OCI-LY1 (cell line): ENCODE measurements around the gene ADH1B.
"Not testable (repeated sequence)": the region's sequence is repeated elsewhere in the genome, so short reads cannot be mapped to it uniquely, and the experiment has no call there.

Source experiments
- H2AFZ ChIP-seq: fragments of 200-600 bp; sonication (generic), shearing (Covaris generic); 2 replicates; pipeline ENCODE4 v1.6.0; 2014; ENCODE audit warnings: antibody characterized with exemption, mild to moderate bottlenecking, low read length
- H3F3A ChIP-seq: fragments of 200-600 bp; sonication (generic), shearing (Covaris generic); 2 replicates; pipeline ENCODE4 v1.6.0; 2014; ENCODE audit warnings: mild to moderate bottlenecking, antibody characterized with exemption, low read length, moderate library complexity; ENCODE audit not compliant: insufficient read depth
- H3K27ac ChIP-seq: fragments of 200-600 bp; sonication (generic); 2 replicates; pipeline ENCODE4 v1.5.1; 2014; ENCODE audit warnings: low read length, mixed run types, mild to moderate bottlenecking, low read depth; ENCODE audit not compliant: poor library complexity, severe bottlenecking
- H3K27me3 ChIP-seq: fragments of 200-600 bp; sonication (generic); 2 replicates; pipeline ENCODE4 v1.6.0; 2014; ENCODE audit warnings: antibody characterized with exemption, mild to moderate bottlenecking, low read length, moderate library complexity; ENCODE audit not compliant: insufficient read depth
- H3K36me3 ChIP-seq: fragments of 200-600 bp; sonication (generic); 2 replicates; pipeline ENCODE4 v1.6.1; 2014; ENCODE audit warnings: mild to moderate bottlenecking, antibody characterized with exemption, low read length, moderate library complexity, mixed read lengths; ENCODE audit not compliant: insufficient read depth
- H3K4me1 ChIP-seq: fragments of 200-600 bp; sonication (generic); 2 replicates; pipeline ENCODE4 v1.5.1; 2014; ENCODE audit warnings: mild to moderate bottlenecking, low read length, moderate library complexity; ENCODE audit not compliant: insufficient read depth, severe bottlenecking
- H3K4me2 ChIP-seq: fragments of 200-600 bp; sonication (generic), shearing (Covaris generic); 2 replicates; pipeline ENCODE4 v1.6.1; 2014; ENCODE audit warnings: low read length
- H3K4me3 ChIP-seq: fragments of 200-600 bp; sonication (generic); 2 replicates; pipeline ENCODE4 v1.5.1; 2014; ENCODE audit warnings: low read length, low read depth, mild to moderate bottlenecking, mixed read lengths; ENCODE audit not compliant: poor library complexity, severe bottlenecking
- H3K79me2 ChIP-seq: fragments of 200-600 bp; shearing (Covaris generic); 2 replicates; pipeline ENCODE4 v1.6.1; 2016; ENCODE audit warnings: mixed run types, low read length, mixed read lengths; ENCODE audit not compliant: insufficient read depth
- H3K9ac ChIP-seq: fragments of 200-600 bp; sonication (generic), shearing (Covaris generic); 2 replicates; pipeline ENCODE4 v1.6.1; 2014; ENCODE audit warnings: mild to moderate bottlenecking, low read length, mixed read lengths
- H3K9me2 ChIP-seq: fragments of 200-600 bp; sonication (generic), shearing (Covaris generic); 2 replicates; pipeline ENCODE4 v1.6.1; 2014; ENCODE audit warnings: low read depth, mild to moderate bottlenecking, low read length, mixed read lengths
- H3K9me3 ChIP-seq: fragments of 200-600 bp; shearing (Covaris generic); 2 replicates; pipeline ENCODE4 v1.6.1; 2014; ENCODE audit warnings: low read length, mixed read lengths
- H4K20me1 ChIP-seq: fragments of 200-600 bp; sonication (generic), shearing (Covaris generic); 2 replicates; pipeline ENCODE4 v1.6.0; 2016; ENCODE audit warnings: mild to moderate bottlenecking, low read length; ENCODE audit not compliant: insufficient read depth
- EZH2 ChIP-seq: fragments of 200-600 bp; sonication (generic), shearing (Covaris generic); IDR thresholded peaks from 2 replicates; pipeline ENCODE4 v1.8.0; 2017; ENCODE audit warnings: borderline replicate concordance, mixed run types, mild to moderate bottlenecking, antibody characterized with exemption, low read length, moderate library complexity, mixed read lengths
- TF ChIP-seq, protein P1 (sequence below): fragments of 200-600 bp; sonication (generic), shearing (Covaris generic); IDR thresholded peaks from 2 replicates; pipeline ENCODE4 v1.5.1; 2017; ENCODE audit warnings: mild to moderate bottlenecking, antibody characterized with exemption, low read length, moderate library complexity, mixed read lengths

Gene ADH1B

DNA sequence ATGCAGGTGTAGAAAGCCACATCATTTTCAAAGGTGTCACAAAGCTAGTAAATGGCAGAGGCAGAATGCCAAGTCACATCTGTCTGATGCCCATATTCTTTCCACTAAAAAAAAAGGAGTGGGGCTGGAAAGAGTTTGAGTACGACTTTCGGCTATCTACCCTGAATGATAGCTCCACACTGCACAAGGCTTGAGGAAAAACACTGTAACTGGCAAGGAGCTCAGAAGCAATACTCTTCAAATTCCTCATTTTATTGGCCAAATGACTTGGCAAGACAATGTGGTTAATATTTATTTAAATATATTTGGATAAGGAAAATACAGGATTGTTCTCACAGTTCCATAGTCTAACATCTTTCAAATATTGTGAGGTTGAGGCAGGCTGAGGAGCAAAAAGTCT lies 36.7 kb upstream of the ADH1B start:
- TF ChIP-seq, protein P1, sequence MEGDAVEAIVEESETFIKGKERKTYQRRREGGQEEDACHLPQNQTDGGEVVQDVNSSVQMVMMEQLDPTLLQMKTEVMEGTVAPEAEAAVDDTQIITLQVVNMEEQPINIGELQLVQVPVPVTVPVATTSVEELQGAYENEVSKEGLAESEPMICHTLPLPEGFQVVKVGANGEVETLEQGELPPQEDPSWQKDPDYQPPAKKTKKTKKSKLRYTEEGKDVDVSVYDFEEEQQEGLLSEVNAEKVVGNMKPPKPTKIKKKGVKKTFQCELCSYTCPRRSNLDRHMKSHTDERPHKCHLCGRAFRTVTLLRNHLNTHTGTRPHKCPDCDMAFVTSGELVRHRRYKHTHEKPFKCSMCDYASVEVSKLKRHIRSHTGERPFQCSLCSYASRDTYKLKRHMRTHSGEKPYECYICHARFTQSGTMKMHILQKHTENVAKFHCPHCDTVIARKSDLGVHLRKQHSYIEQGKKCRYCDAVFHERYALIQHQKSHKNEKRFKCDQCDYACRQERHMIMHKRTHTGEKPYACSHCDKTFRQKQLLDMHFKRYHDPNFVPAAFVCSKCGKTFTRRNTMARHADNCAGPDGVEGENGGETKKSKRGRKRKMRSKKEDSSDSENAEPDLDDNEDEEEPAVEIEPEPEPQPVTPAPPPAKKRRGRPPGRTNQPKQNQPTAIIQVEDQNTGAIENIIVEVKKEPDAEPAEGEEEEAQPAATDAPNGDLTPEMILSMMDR = no peak
- TF ChIP-seq EZH2 = no peak
- Histone ChIP-seq H4K20me1 (no peaks in the 10 kb centered on the region), H3K4me2 (no peak overlapping the region), H3K9ac (no peak overlapping the region), H3K9me2 (no peaks in the 10 kb centered on the region), H3K36me3 (no peaks in the 10 kb centered on the region), H3K27me3 (no peaks in the 10 kb centered on the region), H3K4me3 (no peak overlapping the region), H2AFZ (no peak overlapping the region), H3K79me2 (no peaks in the 10 kb centered on the region), H3K9me3 (no peaks in the 10 kb centered on the region), H3K27ac (no peak overlapping the region), H3F3A (no peaks in the 10 kb centered on the region), H3K4me1 (no peaks in the 10 kb centered on the region)

DNA sequence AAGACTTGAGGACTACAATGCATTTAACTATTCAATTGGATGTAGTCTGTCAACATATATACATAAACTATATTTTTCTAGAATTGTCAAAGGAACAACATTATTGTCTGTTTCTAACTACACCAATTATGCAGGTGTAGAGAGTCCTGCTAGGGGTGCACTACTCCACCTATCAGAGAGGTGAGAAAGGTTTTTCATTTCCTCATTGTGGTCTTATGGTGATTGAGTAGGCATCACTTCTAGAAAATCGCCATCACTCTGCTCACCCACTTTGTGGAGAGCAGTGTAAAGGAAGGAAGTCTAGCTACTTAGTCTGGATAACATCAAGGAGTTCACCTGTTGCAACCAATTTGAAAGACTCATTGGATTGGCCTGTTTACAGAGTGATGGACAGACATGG lies 35.8 kb upstream of the ADH1B start:
- Histone ChIP-seq H3K4me1 (no peaks in the 10 kb centered on the region), H3K4me3 (no peak overlapping the region), H3K9ac (no peak overlapping the region), H3K79me2 (no peaks in the 10 kb centered on the region), H4K20me1 (no peaks in the 10 kb centered on the region), H3K9me2 (no peaks in the 10 kb centered on the region), H3K27me3 (no peaks in the 10 kb centered on the region), H3K9me3 (no peaks in the 10 kb centered on the region), H3F3A (no peaks in the 10 kb centered on the region), H3K27ac (no peak overlapping the region), H3K36me3 (no peaks in the 10 kb centered on the region), H2AFZ (no peak overlapping the region), H3K4me2 (no peak overlapping the region)
- no peak for TF ChIP-seq EZH2
- TF ChIP-seq, protein P1 = no peak

DNA sequence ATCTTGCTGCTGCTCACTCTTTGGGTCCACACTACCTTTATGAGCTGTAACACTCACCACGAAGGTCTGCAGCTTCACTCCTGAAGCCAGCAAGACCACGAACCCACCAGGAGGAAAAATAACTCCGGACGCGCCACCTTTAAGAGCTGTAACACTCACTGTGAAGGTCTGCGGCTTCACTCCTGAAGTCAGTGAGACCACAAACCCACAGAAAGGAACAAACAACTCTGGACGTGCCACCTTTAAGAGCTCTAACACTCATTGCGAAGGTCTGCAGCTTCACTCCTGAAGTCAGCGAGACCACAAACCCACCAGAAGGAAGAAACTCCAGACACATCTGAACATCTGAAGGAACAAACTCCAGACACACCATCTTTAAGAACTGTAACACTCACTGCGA lies 34.9 kb upstream of the ADH1B start:
- not testable (repeated sequence) for H3K4me3 ChIP-seq, H3K9ac ChIP-seq, H3K4me2 ChIP-seq, H3K27me3 ChIP-seq, H4K20me1 ChIP-seq, H3K36me3 ChIP-seq, H3K4me1 ChIP-seq, H2AFZ ChIP-seq, H3K9me2 ChIP-seq, H3K27ac ChIP-seq, H3F3A ChIP-seq, H3K9me3 ChIP-seq, H3K79me2 ChIP-seq

DNA sequence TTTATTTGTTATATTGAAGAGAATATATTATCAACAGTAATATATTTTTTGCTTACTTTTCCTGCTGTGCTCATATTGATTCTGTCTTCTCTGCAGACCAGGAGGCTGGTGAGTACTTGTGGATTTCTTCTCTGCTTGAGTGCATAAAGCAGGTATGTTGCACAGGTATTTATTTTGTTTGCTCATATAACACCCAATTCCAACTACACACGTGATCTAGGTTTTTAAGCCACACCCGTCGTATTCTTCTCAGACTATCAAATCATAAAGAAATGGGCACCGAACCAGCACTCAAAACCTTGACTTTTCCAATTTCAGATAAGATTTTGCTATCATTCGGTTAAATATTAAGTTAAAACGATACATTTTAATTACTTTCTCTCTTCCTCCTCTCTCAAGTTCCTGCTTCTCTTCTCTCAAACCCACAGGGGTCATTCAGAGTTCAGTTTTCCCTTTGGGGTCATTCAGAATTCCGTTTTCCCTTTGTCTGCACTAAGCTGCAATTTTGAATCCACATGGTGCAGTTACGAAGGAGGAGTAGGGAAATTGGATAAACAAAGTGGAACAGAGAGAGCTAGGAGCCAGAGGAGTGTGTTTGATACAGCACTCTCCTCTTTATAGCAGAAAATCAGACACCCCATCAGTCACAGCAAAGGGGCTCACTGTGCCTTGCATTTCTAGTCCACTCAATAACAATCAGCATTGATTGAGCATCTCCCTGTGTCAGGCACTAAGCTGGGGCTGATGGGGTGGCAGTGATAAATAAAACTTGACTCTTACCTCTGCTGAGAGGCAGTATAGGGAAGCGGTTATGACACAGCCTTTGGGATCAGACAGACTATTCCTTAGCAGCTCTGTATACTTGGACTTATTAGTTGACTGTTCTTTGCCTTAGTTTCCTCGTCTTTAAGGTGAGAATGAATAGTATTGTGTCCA lies 31.7 kb upstream of the ADH1B start, which contains the start of gene ADH1C:
ADH1C (minus strand) TSS at position 145 of the 936 bp plus-strand sequence; CDS start at position 74, 71 bp downstream.
- no peaks in the 10 kb centered on the region for H3K36me3 ChIP-seq

More for the DNA sequence above, 31.7 kb upstream of the ADH1B start, which contains the start of gene ADH1C:
- Histone ChIP-seq H3K9me3 (no peaks in the 10 kb centered on the region), H3K4me3 (no peak within 1 kb of the TSS), H3K4me1 (no peaks in the 10 kb centered on the region), H3K27me3 (no peaks in the 10 kb centered on the region), H3K9me2 (no peaks in the 10 kb centered on the region), H3K27ac (no peak within 1 kb of the TSS), H2AFZ (no peak within 1 kb of the TSS), H3K4me2 (no peak within 1 kb of the TSS), H4K20me1 (no peaks in the 10 kb centered on the region), H3F3A (no peaks in the 10 kb centered on the region), H3K79me2 (no peaks in the 10 kb centered on the region), H3K9ac (no peak within 1 kb of the TSS)
- TF ChIP-seq, protein P1 = no peak
- no peak for TF ChIP-seq EZH2
